GM12891 (cell line): Measurements from ENCODE around the gene DLX6. TPM values are rescaled to one million over a fixed set of nuclear protein-coding genes. Genes with fewer than 3 reads are reported as not detected.

ENCODE experiments used
- DNase-seq: peaks from one replicate; pipeline ENCODE4 v3.0.0; 2011; ENCODE audit warnings: low spot score; ENCODE audit not compliant: insufficient read length
- FAIRE-seq: peaks from 2 replicates; lab custom pipeline; 2011; peaks lifted over from hg19 to GRCh38; lab: Jason Lieb, UNC
- PAX5 ChIP-seq: IDR thresholded peaks from 2 replicates; pipeline ENCODE4 v1.6.1; 2011; ENCODE audit warnings: low read length, moderate library complexity, mild to moderate bottlenecking; ENCODE audit not compliant: insufficient read depth, severe bottlenecking
- POLR2A ChIP-seq: IDR thresholded peaks from 2 replicates; pipeline ENCODE4 v1.6.1; 2011; ENCODE audit warnings: low read depth, low read length, control low read depth
- POLR2AphosphoS5 ChIP-seq: IDR thresholded peaks from 2 replicates; pipeline ENCODE4 v1.6.1; 2011; ENCODE audit warnings: low read depth, low read length, control low read depth
- POU2F2 ChIP-seq: IDR thresholded peaks from 2 replicates; pipeline ENCODE4 v1.6.1; 2011; ENCODE audit warnings: low read depth, mild to moderate bottlenecking, control low read depth, low read length, moderate library complexity
- SPI1 ChIP-seq: IDR thresholded peaks from 2 replicates; pipeline ENCODE4 v1.6.1; 2011; ENCODE audit warnings: low read depth, low read length, control low read depth
- TAF1 ChIP-seq: IDR thresholded peaks from 2 replicates; pipeline ENCODE4 v1.6.1; 2011; ENCODE audit warnings: low read depth, low read length, control low read depth
- polyA plus RNA-seq: library from polyadenylated mRNA; unstranded; fragments of >200 nt; gene quantifications from one replicate; pipeline ENCODE4 v1.2.1, GENCODE V29; 2012; ENCODE audit warnings: low read depth, missing spikeins, inconsistent platforms; ENCODE audit not compliant: missing spikeins

DLX6 gene
- polyA plus RNA-seq: not detected

DNA sequence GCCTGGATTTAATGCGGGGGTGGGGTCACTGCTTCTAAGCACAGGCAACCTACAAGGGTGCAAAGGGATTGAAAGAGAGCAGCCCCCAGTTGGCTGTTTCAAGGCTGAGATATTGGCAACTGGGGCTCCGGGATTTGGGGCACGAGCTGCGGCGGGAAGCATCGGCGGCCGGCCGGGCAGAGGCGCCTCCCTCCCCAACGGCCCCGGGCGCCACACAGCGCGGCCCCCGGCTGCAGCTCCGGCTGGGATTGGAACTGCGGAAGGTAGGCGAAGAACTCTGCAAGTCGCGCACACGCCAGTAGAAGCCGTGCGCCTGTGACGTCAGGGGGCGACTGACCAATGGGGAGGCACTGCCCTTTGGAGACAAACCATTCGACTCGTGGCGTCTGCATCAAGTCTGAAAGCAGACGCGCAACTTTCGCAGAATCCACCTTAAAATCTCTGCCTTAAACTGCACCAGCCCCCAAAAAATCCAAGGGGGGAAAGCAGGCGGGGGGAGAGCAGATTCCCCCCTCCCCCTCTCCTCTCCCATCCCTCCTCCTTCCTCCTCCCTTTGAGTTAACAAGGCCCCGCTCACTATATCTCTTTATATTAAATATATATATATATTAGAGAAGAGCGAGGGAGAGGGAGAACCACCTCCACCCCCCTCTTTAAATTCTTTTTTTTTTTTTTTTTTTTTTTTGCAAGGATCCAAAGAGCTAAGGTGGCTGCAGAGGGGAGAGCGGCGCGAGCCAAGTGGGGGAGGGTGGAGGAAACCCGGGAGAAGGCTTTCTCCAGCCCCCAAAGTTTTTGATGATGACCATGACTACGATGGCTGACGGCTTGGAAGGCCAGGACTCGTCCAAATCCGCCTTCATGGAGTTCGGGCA is at the start of gene DLX6:
Gene DLX6, plus strand, starts transcription at position 371 of the 872 bp plus-strand sequence. Its CDS starts 425 bp downstream, at position 796.
- DNase-seq (no peak), FAIRE-seq (peak; percentile 9)
- TF ChIP-seq PAX5 (no peak), SPI1 (no peak), POLR2A (no peak), POLR2AphosphoS5 (no peak), POU2F2 (no peak), TAF1 (no peak)

DNA sequence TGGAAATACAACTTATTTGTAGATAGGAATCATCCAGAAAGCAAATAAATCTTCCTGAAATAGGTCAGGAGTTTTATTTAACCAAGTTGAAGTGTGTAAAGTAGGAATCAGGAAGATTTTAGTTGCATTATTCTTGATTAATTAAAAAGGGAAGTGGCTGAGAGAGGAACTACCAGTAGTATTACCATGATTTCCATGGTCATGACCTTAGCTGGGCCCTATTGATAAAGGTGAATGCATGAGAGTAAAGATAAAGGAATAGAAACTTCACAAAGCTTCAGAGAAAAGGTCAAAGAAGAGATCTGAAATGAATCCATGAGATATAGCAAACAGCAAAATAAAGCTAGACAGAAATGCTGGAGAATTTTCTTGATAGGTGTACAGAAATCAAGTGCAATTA is 46.2 kb upstream of the DLX6 start:
- DNase-seq: no peak
- FAIRE-seq: no peak

DNA sequence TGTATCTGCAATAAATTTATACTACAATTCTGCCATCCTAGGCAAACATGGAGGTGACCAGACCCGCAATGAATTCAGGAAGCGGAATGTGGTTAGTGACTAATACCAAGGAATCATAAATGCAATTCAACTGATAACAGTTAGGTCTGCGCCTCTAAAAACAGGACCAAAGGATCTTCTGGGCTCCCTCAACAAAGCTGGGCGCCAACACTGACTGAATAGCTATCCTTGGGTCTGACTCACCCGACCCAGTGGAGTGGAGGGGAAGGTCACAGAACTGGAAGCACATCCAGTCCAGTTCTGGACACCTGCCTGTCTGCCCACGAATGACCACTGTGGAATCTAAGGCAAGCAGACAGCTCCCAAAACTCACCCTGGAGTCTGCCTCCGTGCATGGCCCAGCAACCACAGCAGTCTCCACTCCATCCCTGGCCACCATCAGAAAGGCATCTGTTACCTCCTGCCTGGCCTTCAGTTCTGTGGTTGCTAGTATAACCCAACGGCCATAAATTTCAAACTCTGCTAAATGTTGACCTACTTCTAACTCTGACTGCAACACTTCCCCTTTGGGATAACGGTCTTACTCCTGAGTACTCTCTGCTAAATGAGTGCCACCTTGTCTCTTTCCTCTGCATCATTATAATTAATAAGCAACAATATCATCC is 43.0 kb upstream of the DLX6 start:
- TF ChIP-seq TAF1: no peak
- DNase-seq (no peak), FAIRE-seq (no peak)

More for the DNA sequence above, 46.2 kb upstream of the DLX6 start:
- no peak for TF ChIP-seq POLR2AphosphoS5
- TF ChIP-seq POLR2A: no peak
- TF ChIP-seq SPI1: no peak
- TF ChIP-seq PAX5: no peak
- no peak for TF ChIP-seq TAF1
- no peak for TF ChIP-seq POU2F2

DNA sequence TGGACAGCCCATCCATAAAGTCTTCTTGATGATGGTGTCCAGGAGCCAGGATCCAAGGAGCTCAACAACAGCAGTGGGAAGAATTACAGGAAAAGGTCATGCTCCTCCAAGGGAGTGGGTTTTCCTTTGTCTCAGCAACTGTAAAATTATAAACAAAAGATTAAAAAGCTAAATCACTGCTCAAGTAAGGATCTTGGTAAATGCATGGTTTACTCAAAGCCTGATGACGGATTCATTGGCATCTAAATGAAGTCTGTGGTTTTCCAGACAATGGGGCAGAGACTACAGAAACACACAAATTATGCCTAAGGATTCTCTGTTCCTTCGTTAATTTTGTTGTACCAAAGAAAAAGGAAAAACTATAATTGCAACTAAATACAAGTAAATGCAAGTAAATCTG is 36.4 kb upstream of the DLX6 start:
- no peak for FAIRE-seq
- no peak for DNase-seq

GRCh38 chr7:96970739-96971138 is 34.6 kb upstream of the DLX6 start:
- DNase-seq (no peak), FAIRE-seq (no peak)
- TF ChIP-seq PAX5: no peak

More for the DNA sequence above, 36.4 kb upstream of the DLX6 start:
- TF ChIP-seq SPI1 (no peak), POU2F2 (no peak), POLR2A (no peak), PAX5 (no peak), TAF1 (no peak), POLR2AphosphoS5 (no peak)

DNA sequence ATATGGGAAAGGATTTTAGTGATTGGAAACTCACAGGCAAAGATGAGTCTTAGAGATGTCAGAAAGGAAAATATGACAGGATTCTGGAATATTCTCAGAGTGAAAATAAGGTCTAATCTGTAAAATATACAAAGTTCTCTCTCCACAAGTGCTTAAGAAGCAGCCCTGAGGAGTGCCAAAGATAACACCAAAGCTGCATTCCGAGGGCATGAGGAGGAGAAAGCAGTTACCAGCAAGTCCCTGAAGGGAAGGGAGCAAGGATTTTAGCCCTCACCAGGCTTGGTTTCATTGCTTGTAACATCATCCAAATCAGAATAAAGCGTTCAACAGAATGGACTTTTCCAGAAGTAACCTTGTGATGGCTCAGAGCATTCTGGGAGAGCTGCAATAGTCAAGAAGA is 31.4 kb upstream of the DLX6 start:
- DNase-seq (no peak), FAIRE-seq (no peak)
- TF ChIP-seq POLR2AphosphoS5 (no peak), POLR2A (no peak), SPI1 (no peak), PAX5 (no peak)

GRCh38 chr7:96976106-96976505 is 29.2 kb upstream of the DLX6 start:
- DNase-seq: no peak
- FAIRE-seq: no peak
- no peak for TF ChIP-seq POU2F2
- no peak for TF ChIP-seq POLR2AphosphoS5
- TF ChIP-seq TAF1: no peak
- no peak for TF ChIP-seq POLR2A
- TF ChIP-seq SPI1: no peak
- TF ChIP-seq PAX5: no peak

DNA sequence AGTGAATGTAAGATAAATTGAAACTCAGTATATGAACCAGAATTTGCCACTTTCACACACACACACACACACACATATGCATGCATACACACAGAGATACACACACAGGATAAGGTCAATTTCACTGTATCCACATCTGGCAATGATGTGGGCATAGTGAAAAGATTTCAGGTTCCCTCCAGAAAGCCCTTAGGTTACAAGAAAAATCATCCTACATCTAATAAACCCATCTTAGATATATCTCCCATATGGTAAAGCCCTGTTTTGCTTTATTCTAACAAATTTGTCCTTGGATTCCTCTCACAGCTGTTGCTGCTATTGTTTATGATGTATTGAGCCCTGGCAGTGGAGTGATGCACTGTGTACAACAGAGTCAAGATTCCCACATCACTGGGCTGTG is 27.9 kb upstream of the DLX6 start:
- FAIRE-seq: no peak
- TF ChIP-seq POLR2AphosphoS5 (no peak), SPI1 (no peak), PAX5 (no peak), TAF1 (no peak), POU2F2 (no peak), POLR2A (no peak)
- DNase-seq: no peak

- FAIRE-seq (no peak), DNase-seq (no peak)
- TF ChIP-seq POLR2AphosphoS5: no peak
These were observed 25.6 kb upstream of the DLX6 start for GRCh38 chr7:96979551-96980276.

DNA sequence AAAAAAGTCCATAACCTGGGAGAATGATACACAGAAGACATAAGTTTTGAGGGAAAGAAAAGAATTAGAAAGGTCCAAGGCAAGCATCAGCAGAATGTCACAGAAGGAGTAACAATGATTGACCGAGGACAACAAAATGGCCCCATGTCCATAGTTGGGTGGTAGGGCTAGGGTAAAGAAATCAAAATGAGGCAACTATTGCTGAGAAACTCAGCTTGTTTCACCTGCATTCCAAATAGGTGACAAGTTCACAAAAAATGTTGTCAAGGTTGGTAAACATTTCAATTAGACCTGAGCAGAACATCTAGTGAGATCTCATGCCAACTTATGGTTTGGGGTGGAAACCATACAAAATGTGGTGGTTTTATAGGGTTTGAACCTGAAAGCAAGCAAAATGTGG is 22.8 kb upstream of the DLX6 start:
- FAIRE-seq (no peak), DNase-seq (no peak)
- TF ChIP-seq POU2F2 (no peak), TAF1 (no peak), PAX5 (no peak), POLR2AphosphoS5 (no peak), SPI1 (no peak), POLR2A (no peak)
